KOPT-K1 (cell line): Measurements from ENCODE around the gene MYEF2.

ENCODE experiments used
- H3K27ac ChIP-seq: fragments of 200-600 bp; sonication (generic); 2 replicates; pipeline ENCODE4 v1.5.1; 2016; ENCODE audit warnings: antibody characterized with exemption, mild to moderate bottlenecking, low read depth, low read length; ENCODE audit not compliant: poor library complexity, severe bottlenecking
- H3K36me3 ChIP-seq: fragments of 200-600 bp; sonication (generic); 2 replicates; pipeline ENCODE4 v1.5.1; 2017; ENCODE audit warnings: antibody characterized with exemption, mild to moderate bottlenecking, low read length, moderate library complexity; ENCODE audit not compliant: insufficient read depth
- H3K9me3 ChIP-seq: fragments of 200-600 bp; sonication (generic); 2 replicates; pipeline ENCODE4 v1.5.1; 2017; ENCODE audit warnings: antibody characterized with exemption, low read length, mild to moderate bottlenecking; ENCODE audit not compliant: insufficient read depth, poor library complexity, severe bottlenecking

The MYEF2 gene

GRCh38 chr15:48112242-48112641 is 65.9 kb downstream of the MYEF2 start:
- no peak overlapping the region for H3K27ac ChIP-seq
- no peaks in the 10 kb centered on the region for H3K9me3 ChIP-seq
- H3K36me3 ChIP-seq = no peaks in the 10 kb centered on the region

DNA sequence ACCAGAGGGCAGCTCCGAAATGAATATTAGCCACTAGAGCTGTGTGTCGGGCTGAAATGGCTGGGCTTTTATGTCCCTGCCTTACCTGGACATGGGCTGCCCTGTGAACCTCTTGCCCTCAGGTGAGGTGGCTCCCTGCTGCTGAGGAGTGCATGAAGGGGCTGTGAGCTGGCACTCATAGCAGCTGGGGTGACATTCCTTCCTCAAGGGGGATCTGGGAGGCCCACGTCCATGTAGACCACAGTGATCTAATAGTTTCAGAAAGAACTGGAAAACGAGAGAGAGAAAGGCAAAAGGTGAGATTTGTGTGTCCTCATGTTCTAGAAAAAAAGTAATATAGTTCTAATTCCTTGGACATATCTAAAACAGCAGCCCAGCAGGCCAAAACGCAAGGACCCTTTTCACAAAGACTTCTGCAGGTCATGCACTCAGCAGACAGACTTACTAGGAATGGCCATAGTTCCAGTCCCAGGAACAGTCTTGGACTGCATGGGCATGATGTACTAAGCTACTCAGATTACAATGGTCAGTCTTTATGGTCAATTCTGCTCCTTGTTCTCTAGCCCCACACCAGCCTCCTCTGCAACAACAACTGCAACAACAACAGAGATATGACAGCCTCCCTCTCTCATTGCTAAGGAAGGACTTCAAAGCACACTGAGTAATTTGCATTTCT is 68.1 kb downstream of the MYEF2 start:
- Histone ChIP-seq H3K9me3 (no peaks in the 10 kb centered on the region), H3K27ac (no peak overlapping the region), H3K36me3 (no peaks in the 10 kb centered on the region)

- Histone ChIP-seq H3K36me3 (no peaks in the 10 kb centered on the region), H3K9me3 (no peaks in the 10 kb centered on the region), H3K27ac (no peak overlapping the region)
Observed at GRCh38 chr15:48109212-48109611, 68.9 kb downstream of the MYEF2 start.

DNA sequence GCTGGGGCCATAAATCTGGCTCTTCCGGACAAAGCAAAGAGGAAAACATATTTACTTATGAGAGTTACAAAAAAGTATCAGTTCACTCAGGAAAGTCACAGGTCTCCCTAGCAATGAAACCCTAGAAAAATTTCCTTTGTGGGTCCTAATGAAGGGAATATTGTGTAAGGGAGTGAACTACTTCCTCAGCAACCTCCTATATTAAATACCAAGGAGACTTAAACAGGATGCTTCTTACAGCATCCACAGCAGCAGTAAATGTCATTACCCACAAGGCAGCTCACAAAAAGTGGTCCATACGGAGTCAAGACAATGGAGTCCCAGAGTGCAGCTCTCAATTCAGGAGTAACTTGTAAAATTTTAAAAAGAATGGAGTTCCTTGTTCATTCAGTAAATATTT is 72.2 kb downstream of the MYEF2 start:
- no peaks in the 10 kb centered on the region for H3K9me3 ChIP-seq
- no peaks in the 10 kb centered on the region for H3K36me3 ChIP-seq
- no peak overlapping the region for H3K27ac ChIP-seq

DNA sequence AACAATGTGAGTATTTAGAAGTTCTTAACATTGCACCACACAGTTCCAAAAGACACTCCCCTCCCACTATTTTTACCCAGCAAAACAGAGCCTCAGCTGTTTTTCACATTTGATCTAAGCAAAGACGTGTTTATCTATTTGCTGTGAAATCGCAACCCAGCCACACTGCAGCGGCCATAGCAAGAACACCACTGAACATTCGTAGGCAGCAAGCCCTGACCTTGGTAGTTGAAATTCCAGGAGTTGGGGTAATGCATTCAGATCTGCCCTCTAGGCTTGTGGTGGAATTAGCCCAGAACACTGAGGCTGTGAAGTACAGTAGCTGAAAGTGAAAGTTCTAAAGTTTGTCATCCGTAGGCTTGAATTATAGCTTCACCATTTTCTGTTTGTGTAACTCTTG is 74.4 kb downstream of the MYEF2 start:
- Histone ChIP-seq H3K27ac (no peak overlapping the region), H3K9me3 (no peaks in the 10 kb centered on the region), H3K36me3 (no peaks in the 10 kb centered on the region)

DNA sequence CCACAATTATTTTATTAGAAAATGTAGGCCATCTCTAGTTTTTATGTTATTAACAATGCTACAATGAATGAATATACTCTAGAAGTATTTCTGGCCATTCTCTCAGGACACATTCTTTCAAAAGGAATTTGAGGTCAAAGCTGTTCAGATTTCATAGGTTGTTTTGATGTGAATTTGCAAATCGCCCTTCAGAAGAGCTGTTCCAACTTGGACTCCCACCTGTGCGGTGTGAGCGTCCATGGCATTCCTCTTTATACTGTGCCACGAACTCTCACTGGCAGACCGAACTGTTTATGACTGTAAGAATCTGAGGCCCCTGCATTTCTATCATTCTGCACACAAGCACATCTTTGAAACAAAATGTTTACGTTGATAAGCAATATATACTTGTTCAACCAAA is 75.9 kb downstream of the MYEF2 start:
- Histone ChIP-seq H3K36me3 (no peaks in the 10 kb centered on the region), H3K9me3 (no peaks in the 10 kb centered on the region), H3K27ac (no peak overlapping the region)

GRCh38 chr15:48101376-48101961 is 76.6 kb downstream of the MYEF2 start:
- H3K36me3 ChIP-seq = no peaks in the 10 kb centered on the region
- no peaks in the 10 kb centered on the region for H3K9me3 ChIP-seq
- H3K27ac ChIP-seq = no peak overlapping the region

DNA sequence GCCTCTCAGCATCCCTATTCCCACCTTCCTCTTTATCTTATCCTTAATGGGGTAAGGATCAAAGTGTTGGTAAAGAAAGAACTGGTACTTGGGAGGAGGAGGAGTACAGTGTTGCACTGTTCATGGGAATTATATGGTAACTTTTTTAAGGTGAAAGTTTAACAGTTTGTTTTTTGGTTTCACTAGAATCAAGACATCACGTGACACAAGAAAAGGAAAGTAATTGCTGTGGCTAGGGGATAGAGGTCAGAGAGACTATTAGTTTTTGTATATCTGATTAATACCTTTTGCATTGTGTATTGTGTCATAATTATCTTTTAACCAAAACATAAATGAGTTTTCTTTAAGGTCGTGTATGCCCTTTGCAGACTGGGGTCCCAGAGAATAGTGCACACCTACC is 80.8 kb downstream of the MYEF2 start:
- Histone ChIP-seq H3K9me3 (no peaks in the 10 kb centered on the region), H3K36me3 (no peaks in the 10 kb centered on the region), H3K27ac (no peak overlapping the region)

GRCh38 chr15:48096813-48097212 is 81.3 kb downstream of the MYEF2 start:
- H3K36me3 ChIP-seq = no peaks in the 10 kb centered on the region
- no peak overlapping the region for H3K27ac ChIP-seq
- no peaks in the 10 kb centered on the region for H3K9me3 ChIP-seq

DNA sequence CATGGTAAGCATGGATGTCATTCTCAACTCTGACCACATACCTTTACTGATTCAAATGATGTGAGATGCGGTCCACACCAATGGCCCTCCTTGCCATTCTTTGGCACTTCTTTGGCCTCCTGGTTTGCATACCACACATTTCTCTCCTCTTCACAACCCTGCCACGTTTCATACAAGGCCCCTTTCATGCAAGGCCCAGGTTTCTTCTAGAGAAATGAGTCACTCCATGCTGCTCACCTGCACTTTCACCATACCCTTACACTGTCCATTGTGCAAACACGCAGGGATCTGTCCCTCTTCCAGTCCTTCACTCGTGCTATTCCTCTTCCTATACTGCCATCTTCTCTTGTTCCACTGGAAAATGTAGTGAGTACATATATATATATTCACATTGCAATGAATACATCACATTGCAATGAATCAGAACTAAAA is 81.7 kb downstream of the MYEF2 start:
- no peaks in the 10 kb centered on the region for H3K36me3 ChIP-seq
- H3K9me3 ChIP-seq = no peaks in the 10 kb centered on the region
- H3K27ac ChIP-seq = no peak overlapping the region

DNA sequence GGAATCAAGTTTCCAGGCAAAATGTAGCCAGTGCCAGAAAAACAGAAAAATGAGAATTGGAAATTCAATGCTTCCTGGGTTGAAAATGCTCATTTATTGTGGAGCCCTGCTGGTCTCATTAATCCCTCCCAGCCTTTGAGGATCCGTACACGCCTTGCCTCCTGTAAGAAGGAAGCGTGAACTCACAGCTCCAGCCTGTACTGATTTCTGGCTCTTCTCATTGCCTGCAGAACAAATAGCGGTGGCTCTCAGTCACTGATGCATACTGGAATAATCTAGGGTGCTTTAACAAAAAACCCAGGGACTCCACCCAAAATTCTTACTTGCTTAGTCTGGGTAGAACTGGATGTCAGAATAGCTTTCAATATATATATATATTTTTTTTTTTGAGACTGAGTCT is 86.6 kb downstream of the MYEF2 start:
- Histone ChIP-seq H3K9me3 (no peaks in the 10 kb centered on the region), H3K27ac (no peak overlapping the region), H3K36me3 (no peaks in the 10 kb centered on the region)

DNA sequence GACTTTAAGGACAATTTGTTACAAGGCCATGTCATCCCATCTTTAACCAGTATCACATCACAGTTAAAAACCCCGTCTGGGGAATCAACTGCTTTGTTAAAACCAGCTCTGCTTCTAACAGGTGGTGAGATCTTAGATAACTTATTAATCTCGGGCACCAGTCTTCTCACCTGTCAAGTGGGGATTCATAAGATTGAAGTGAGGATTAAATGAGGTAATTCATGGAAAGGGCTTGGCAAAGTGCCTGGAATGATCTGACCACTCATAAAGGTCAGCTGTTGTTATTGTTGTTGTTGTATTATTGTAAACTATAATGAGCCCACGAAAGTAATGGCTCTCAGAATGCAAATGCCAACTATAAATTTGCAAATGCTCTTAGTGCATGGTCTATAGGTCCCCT is 87.4 kb downstream of the MYEF2 start:
- H3K36me3 ChIP-seq = no peaks in the 10 kb centered on the region
- H3K9me3 ChIP-seq = no peaks in the 10 kb centered on the region
- H3K27ac ChIP-seq = no peak overlapping the region

GRCh38 chr15:48090115-48090514 is 88.0 kb downstream of the MYEF2 start:
- Histone ChIP-seq H3K27ac (no peak overlapping the region), H3K36me3 (no peaks in the 10 kb centered on the region), H3K9me3 (no peaks in the 10 kb centered on the region)

- Histone ChIP-seq H3K27ac (no peak overlapping the region), H3K36me3 (no peaks in the 10 kb centered on the region)
Observed at GRCh38 chr15:48089702-48090101, 88.4 kb downstream of the MYEF2 start.

DNA sequence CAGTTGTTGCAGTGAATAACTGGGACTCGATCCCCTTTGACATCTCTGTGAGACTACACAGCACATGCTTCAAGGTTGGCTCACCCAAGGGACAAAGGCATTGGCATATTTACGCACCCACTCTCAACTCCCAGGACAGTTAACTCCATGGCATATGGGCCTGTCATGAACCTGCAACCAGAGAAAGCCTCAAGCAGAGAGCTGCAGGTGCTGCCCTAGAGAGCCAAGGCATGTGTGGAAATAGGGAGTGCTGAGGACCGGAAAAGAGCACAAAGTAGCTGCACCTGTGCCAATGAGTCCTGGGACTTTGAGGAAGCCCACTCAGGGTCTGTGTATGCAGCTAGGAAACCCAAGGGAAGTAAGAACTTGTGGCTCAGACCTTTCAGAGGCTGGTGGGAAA is 90.3 kb downstream of the MYEF2 start:
- H3K27ac ChIP-seq = no peak overlapping the region
- H3K36me3 ChIP-seq = no peaks in the 10 kb centered on the region
- no peaks in the 10 kb centered on the region for H3K9me3 ChIP-seq

More at GRCh38 chr15:48089702-48090101, 88.4 kb downstream of the MYEF2 start:
- no peaks in the 10 kb centered on the region for H3K9me3 ChIP-seq

GRCh38 chr15:48086576-48086975 is 91.5 kb downstream of the MYEF2 start:
- Histone ChIP-seq H3K9me3 (no peaks in the 10 kb centered on the region), H3K27ac (no peak overlapping the region), H3K36me3 (no peaks in the 10 kb centered on the region)
